Measurements from ENCODE around the gene CIB1. TPM values are rescaled to one million over a fixed set of nuclear protein-coding genes. Genes with fewer than 3 reads are reported as not detected.
A peak's percentile ranks its signal among the peaks of the same experiment; 100 is the strongest.

CIB1 gene
- total and polyA plus RNA-seq, 10 of the 15 experiments (the other 5 are each of a cell fraction or from before 2014, with no cell fraction given): 10.8 to 155 (median 81.9) TPM

GRCh38 chr15:90184119-90184785 is 49.5 kb downstream of the CIB1 start (continued):
- peak; percentile 14 for TF ChIP-seq SMAD1 (IDR thresholded peaks at IDR 0.05; ENCODE audit: low read depth, partially characterized antibody)
- no peak for TF ChIP-seq MYB (IDR thresholded peaks at IDR 0.05; ENCODE audit: borderline replicate concordance, low read depth, low read length)
- TF ChIP-seq POLR2A (IDR thresholded peaks at IDR 0.05; ENCODE audit: low read depth, low read length): peak; percentile 39; the same call in 1 of the 2 replicates
- TF ChIP-seq ZNF217 (IDR thresholded peaks at IDR 0.05): peak; percentile 92
- no peak for TF ChIP-seq SIN3A (IDR thresholded peaks at IDR 0.05; ENCODE audit: low read depth, low read length)
- no peak for TF ChIP-seq REST (IDR thresholded peaks at IDR 0.05; ENCODE audit: low read depth, low read length)
- peak; percentile 92; the same call in 1 of the 2 replicates for TF ChIP-seq KDM1A (IDR thresholded peaks at IDR 0.05; ENCODE audit: borderline replicate concordance)
- TF ChIP-seq KLF5 (IDR thresholded peaks at IDR 0.05; ENCODE audit: partially characterized antibody): no peak
- no peak for TF ChIP-seq ATF2 (IDR thresholded peaks at IDR 0.05; ENCODE audit: low read length)
- peak; percentile 67 for TF ChIP-seq NBN (IDR thresholded peaks at IDR 0.05)
- TF ChIP-seq BHLHE40 (IDR thresholded peaks at IDR 0.05; ENCODE audit: borderline replicate concordance in 1 of 2, low read depth in 2 of 2, low read length in 1 of 2): peak in 1 of 2 experiments; percentile 47; a peak in 1 of 4 replicates
- no peak for TF ChIP-seq STAT3 (IDR thresholded peaks at IDR 0.05; ENCODE audit: low read depth, low read length)
- 0 out of 2 replicates have a peak, but pooled peaks have one; percentile 40 for TF ChIP-seq MEF2A (IDR thresholded peaks at IDR 0.05; ENCODE audit: insufficient read depth, low read depth, low read length)
- peak in 1 of 2 experiments; percentile 68; a peak in 1 of 3 replicates for TF ChIP-seq EGR1 (IDR thresholded peaks at IDR 0.05; ENCODE audit: borderline replicate concordance in 1 of 2, low read depth in 2 of 2, low read length in 2 of 2)
- no peak for TF ChIP-seq STAT1 (conservative IDR thresholded peaks at IDR 0.05)
- TF ChIP-seq ESRRA (IDR thresholded peaks at IDR 0.05; ENCODE audit: low read length): no peak
- TF ChIP-seq PML (IDR thresholded peaks at IDR 0.05; ENCODE audit: low read length): no peak
- TF ChIP-seq SKIL (IDR thresholded peaks at IDR 0.05; ENCODE audit: low read depth, poor library complexity, severe bottlenecking): peak; percentile 20
- no peak for TF ChIP-seq HSF1 (IDR thresholded peaks at IDR 0.05; ENCODE audit: low read depth, low read length)
- no peak for TF ChIP-seq ZNF24 (IDR thresholded peaks at IDR 0.05)
- TF ChIP-seq POU2F2 (IDR thresholded peaks at IDR 0.05; ENCODE audit: borderline replicate concordance, low read depth, low read length): 0 out of 3 replicates have a peak, but pooled peaks have one; percentile 37
- no peak for TF ChIP-seq NRF1 (conservative IDR thresholded peaks at IDR 0.05; ENCODE audit: low read depth, low read length)
- TF ChIP-seq CBFB (IDR thresholded peaks at IDR 0.05; ENCODE audit: low read depth): peak; percentile 55; the same call in 1 of the 2 replicates
